IgD-negative memory B cell (primary cell): ENCODE measurements around the gene STYX. TPM values are rescaled to one million over a fixed set of nuclear protein-coding genes. Genes with fewer than 3 reads are reported as not detected.

Experiments used
- H3K27ac Mint-ChIP-seq, 3 donors: one replicate each; pipeline ENCODE4 v1.8.0; 2020 to 2022; ENCODE audit warnings: mild to moderate bottlenecking in 3 of 3, mixed read lengths in 3 of 3, moderate library complexity in 1 of 3
- H3K27me3 Mint-ChIP-seq: one replicate; pipeline ENCODE4 v1.8.0; 2021; ENCODE audit warnings: mixed read lengths
- H3K36me3 Mint-ChIP-seq: one replicate; pipeline ENCODE4 v1.8.0; 2020; ENCODE audit warnings: mild to moderate bottlenecking, mixed read lengths
- H3K4me1 Mint-ChIP-seq, 3 donors: one replicate each; pipeline ENCODE4 v1.8.0; 2020 to 2022; ENCODE audit warnings: mixed read lengths in 3 of 3, mild to moderate bottlenecking in 1 of 3
- H3K4me3 Mint-ChIP-seq, 4 donors: one replicate each; pipeline ENCODE4 v1.8.0; 2020 to 2022; ENCODE audit warnings: mild to moderate bottlenecking in 4 of 4, mixed read lengths in 4 of 4, moderate library complexity in 3 of 4
- H3K9me3 Mint-ChIP-seq, 3 donors: one replicate each; pipeline ENCODE4 v1.8.0; 2020 to 2021; ENCODE audit warnings: mixed read lengths in 3 of 3, mild to moderate bottlenecking in 1 of 3
- polyA plus RNA-seq: library from polyadenylated mRNA; unstranded; fragments of 300-500 nt; fragmentation: Illumina TruSeq; gene quantifications from one replicate; pipeline ENCODE4 v1.2.3, GENCODE V29; 2021

STYX gene
- polyA plus RNA-seq, 1 donor from 2014 or later: 14.1 TPM

GRCh38 chr14:52790756-52791222 lies 60.8 kb downstream of the STYX start:
- Mint-ChIP-seq H3K36me3 (no peaks in the 10 kb centered on the region), H3K4me1 (peaks cover 19 to 23% (median 20%) of the 10 kb centered on the region in 3 donors), H3K27me3 (no peaks in the 10 kb centered on the region), H3K9me3 (no peaks in the 10 kb centered on the region), H3K27ac (peak overlapping the region in 2 of 3 donors; percentile 48 to 65), H3K4me3 (peak overlapping the region; percentile 86 to 96 (median 93))

- H3K4me1 Mint-ChIP-seq: peaks cover 17 to 22% (median 20%) of the 10 kb centered on the region in 3 donors
- peaks cover 0 to under 1% (median 0%) of the 10 kb centered on the region in 3 donors for H3K9me3 Mint-ChIP-seq
- H3K4me3 Mint-ChIP-seq: peak within 1 kb of the TSS; percentile 86 to 96 (median 93)
- H3K27me3 Mint-ChIP-seq: no peaks in the 10 kb centered on the region
- peak within 1 kb of the TSS; percentile 48 to 90 (median 88) for H3K27ac Mint-ChIP-seq
- no peaks in the 10 kb centered on the region for H3K36me3 Mint-ChIP-seq
Measured at GRCh38 chr14:52791223-52792096, 61.5 kb downstream of the STYX start, which contains the start of gene GNPNAT1. TSS of gene GNPNAT1 (minus strand) at chr14:52791607. CDS start at chr14:52784650, 6,957 bp downstream.

- no peaks in the 10 kb centered on the region for H3K27me3 Mint-ChIP-seq
- peak overlapping the region; percentile 48 to 90 (median 88) for H3K27ac Mint-ChIP-seq
- peak overlapping the region; percentile 83 to 96 (median 93) for H3K4me3 Mint-ChIP-seq
- H3K9me3 Mint-ChIP-seq: peaks cover 0 to 1% (median 0%) of the 10 kb centered on the region in 3 donors
- H3K36me3 Mint-ChIP-seq: no peaks in the 10 kb centered on the region
- H3K4me1 Mint-ChIP-seq: peaks cover 15 to 22% (median 20%) of the 10 kb centered on the region in 3 donors
Measured at GRCh38 chr14:52792097-52792415, 62.1 kb downstream of the STYX start.

DNA sequence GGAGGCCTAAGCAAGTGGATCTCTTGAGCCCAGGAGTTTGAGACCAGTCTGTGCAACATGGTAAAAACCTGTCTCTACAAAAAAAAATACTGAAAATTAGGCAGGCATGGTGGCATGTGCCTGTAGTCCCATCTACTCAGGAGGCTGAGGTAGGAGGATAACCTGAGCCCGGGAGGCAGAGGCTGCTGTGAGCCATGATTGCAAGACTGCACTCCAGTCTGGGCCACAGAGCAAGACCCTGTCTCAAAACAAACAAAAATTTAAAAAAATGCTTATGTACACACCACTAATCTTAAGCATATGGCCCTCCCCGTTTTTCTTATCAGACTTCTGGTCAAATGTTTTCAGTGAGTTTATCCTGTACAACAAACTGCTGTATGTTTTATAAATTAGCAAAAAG lies 63.1 kb downstream of the STYX start:
- Mint-ChIP-seq H3K27me3 (no peaks in the 10 kb centered on the region), H3K9me3 (peaks cover 0 to 4% (median 2%) of the 10 kb centered on the region in 3 donors), H3K36me3 (no peaks in the 10 kb centered on the region), H3K4me3 (peak overlapping the region in 1 of 4 donors; percentile 91), H3K4me1 (peaks cover 12 to 24% (median 22%) of the 10 kb centered on the region in 3 donors), H3K27ac (peak overlapping the region in 1 of 3 donors; percentile 4)

- Mint-ChIP-seq H3K27ac (no peak overlapping the region), H3K9me3 (peaks cover 0 to 4% (median 2%) of the 10 kb centered on the region in 3 donors), H3K4me1 (peaks cover 3 to 12% (median 7%) of the 10 kb centered on the region in 3 donors), H3K36me3 (no peaks in the 10 kb centered on the region), H3K4me3 (peak overlapping the region in 2 of 4 donors; percentile 19 to 47), H3K27me3 (peaks cover 2% of the 10 kb centered on the region)
Measured at GRCh38 chr14:52797653-52798052, 67.7 kb downstream of the STYX start.

- H3K36me3 Mint-ChIP-seq: no peaks in the 10 kb centered on the region
- H3K27me3 Mint-ChIP-seq: peaks cover 4% of the 10 kb centered on the region
- peaks cover 3 to 12% (median 7%) of the 10 kb centered on the region in 3 donors for H3K4me1 Mint-ChIP-seq
- peak overlapping the region in 2 of 4 donors; percentile 10 to 14 for H3K4me3 Mint-ChIP-seq
- H3K9me3 Mint-ChIP-seq: peaks cover 0 to 4% (median 2%) of the 10 kb centered on the region in 3 donors
- H3K27ac Mint-ChIP-seq: no peak overlapping the region
Measured at GRCh38 chr14:52798826-52799225, 68.9 kb downstream of the STYX start.

DNA sequence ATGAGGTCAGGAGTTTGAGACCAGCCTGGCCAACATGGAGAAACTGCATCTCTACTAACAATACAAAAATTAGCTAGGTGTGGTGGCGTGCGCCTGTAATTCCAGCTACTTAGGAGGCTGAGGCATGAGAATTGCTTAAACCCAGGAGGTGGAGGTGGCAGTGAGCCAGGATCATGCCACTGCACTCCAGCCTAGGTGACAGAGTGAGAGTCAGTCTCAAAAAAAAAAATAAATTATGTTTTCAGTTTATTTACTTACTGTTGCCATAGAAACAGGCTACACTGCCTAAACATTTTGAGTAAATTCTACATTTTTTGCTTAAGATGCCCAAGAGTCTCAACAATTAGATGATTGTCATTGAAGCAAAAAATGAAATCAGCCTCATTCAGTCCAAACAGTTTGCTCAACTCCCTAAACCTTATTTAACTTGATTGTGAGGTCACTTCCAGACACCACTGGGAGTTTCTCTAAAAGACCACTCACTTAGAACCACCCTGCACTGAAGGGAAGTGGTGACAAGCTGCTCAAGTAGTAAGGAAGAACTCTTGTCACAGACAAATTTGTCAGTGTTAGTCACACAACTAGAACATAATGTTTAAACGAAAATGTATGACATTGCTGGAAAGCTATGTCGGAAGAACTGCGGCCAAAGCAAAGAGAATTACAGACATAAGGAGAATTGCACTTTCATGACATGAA lies 71.2 kb downstream of the STYX start:
- no peaks in the 10 kb centered on the region for H3K36me3 Mint-ChIP-seq
- peaks cover 0 to 4% (median 2%) of the 10 kb centered on the region in 3 donors for H3K9me3 Mint-ChIP-seq
- peaks cover 3 to 12% (median 7%) of the 10 kb centered on the region in 3 donors for H3K4me1 Mint-ChIP-seq
- peaks cover 4% of the 10 kb centered on the region for H3K27me3 Mint-ChIP-seq
- peak overlapping the region in 1 of 4 donors; percentile 17 for H3K4me3 Mint-ChIP-seq
- H3K27ac Mint-ChIP-seq: peak overlapping the region in 1 of 3 donors; percentile 31

GRCh38 chr14:52802597-52802996 lies 72.6 kb downstream of the STYX start:
- Mint-ChIP-seq H3K4me3 (no peak overlapping the region), H3K4me1 (peaks cover 2 to 10% (median 7%) of the 10 kb centered on the region in 3 donors), H3K9me3 (peaks cover 0 to 2% (median 2%) of the 10 kb centered on the region in 3 donors), H3K27me3 (peaks cover 4% of the 10 kb centered on the region), H3K36me3 (no peaks in the 10 kb centered on the region), H3K27ac (no peak overlapping the region)

- Mint-ChIP-seq H3K27ac (no peak overlapping the region), H3K4me1 (peaks cover 0 to 5% (median 2%) of the 10 kb centered on the region in 3 donors), H3K4me3 (no peak overlapping the region), H3K9me3 (no peaks in the 10 kb centered on the region), H3K36me3 (no peaks in the 10 kb centered on the region), H3K27me3 (peaks cover 4% of the 10 kb centered on the region)
Measured at GRCh38 chr14:52806115-52806514, 76.1 kb downstream of the STYX start.

- Mint-ChIP-seq H3K9me3 (no peaks in the 10 kb centered on the region), H3K36me3 (no peaks in the 10 kb centered on the region), H3K27me3 (peaks cover 2% of the 10 kb centered on the region), H3K4me3 (no peak overlapping the region), H3K27ac (no peak overlapping the region), H3K4me1 (no peaks in the 10 kb centered on the region)
Measured at GRCh38 chr14:52808101-52808500, 78.1 kb downstream of the STYX start.

GRCh38 chr14:52821805-52822250 lies 91.9 kb downstream of the STYX start:
- Mint-ChIP-seq H3K36me3 (no peaks in the 10 kb centered on the region), H3K27me3 (peaks cover 9% of the 10 kb centered on the region), H3K27ac (no peak overlapping the region), H3K9me3 (no peaks in the 10 kb centered on the region), H3K4me1 (peaks cover 0 to 6% (median 5%) of the 10 kb centered on the region in 3 donors), H3K4me3 (peak overlapping the region in 1 of 4 donors; percentile 13)

DNA sequence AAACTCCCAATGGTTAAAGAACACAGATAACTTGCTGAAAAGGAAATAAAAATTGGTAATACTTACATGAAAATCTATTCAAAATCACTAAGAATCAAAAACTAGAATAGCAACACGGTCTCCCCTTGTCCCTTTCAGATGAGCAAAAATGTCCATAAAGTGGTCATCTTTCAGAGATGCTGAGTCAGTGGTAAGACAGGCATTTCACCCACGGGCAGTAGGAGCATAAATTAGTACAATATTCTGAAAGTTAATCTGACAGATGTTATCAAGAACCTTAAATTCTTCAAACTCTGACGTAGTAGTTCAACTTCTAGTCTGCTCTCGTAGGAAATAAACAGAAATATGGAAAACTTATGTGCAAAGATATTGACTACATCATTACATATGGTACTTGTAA lies 94.5 kb downstream of the STYX start:
- H3K9me3 Mint-ChIP-seq: no peaks in the 10 kb centered on the region
- no peaks in the 10 kb centered on the region for H3K36me3 Mint-ChIP-seq
- H3K27me3 Mint-ChIP-seq: peaks cover 7% of the 10 kb centered on the region
- H3K4me3 Mint-ChIP-seq: no peak overlapping the region
- no peak overlapping the region for H3K27ac Mint-ChIP-seq
- peaks cover 0 to 6% (median 5%) of the 10 kb centered on the region in 3 donors for H3K4me1 Mint-ChIP-seq
